Measurements from ENCODE around the gene OOEP.
"Not testable (repeated sequence)": the region's sequence is repeated elsewhere in the genome, so short reads cannot be mapped to it uniquely, and the experiment has no call there.

Gene OOEP

GRCh38 chr6:73369563-73369962 is at the start of gene OOEP:
Gene OOEP (minus strand): TSS chr6:73369897. CDS start chr6:73369792, 105 bp downstream.
- Histone ChIP-seq H3K27me3 (ENCODE audit: control insufficient read depth in 1 of 2, insufficient read depth in 2 of 2, low read length in 2 of 2) (no peaks in the 10 kb centered on the region), H3K9me3 (ENCODE audit: control insufficient read depth in 2 of 2, low read length in 2 of 2) (peaks cover 0 to 6% of the 10 kb centered on the region in 2 donors), H3K4me1 (ENCODE audit: control insufficient read depth, insufficient read depth, low read length) (no peaks in the 10 kb centered on the region), H3K27ac (ENCODE audit: low read length) (no peak within 1 kb of the TSS), H3K36me3 (ENCODE audit: control insufficient read depth in 2 of 2, insufficient read depth in 2 of 2, low read length in 2 of 2) (no peaks in the 10 kb centered on the region), H3K4me3 (ENCODE audit: low read length in 2 of 2) (no peak within 1 kb of the TSS), H3K9ac (ENCODE audit: low read length in 2 of 2) (no peak within 1 kb of the TSS)

GRCh38 chr6:73418081-73418741 is 48.5 kb upstream of the OOEP start:
- H3K9me3 ChIP-seq (ENCODE audit: control insufficient read depth in 2 of 2, low read length in 2 of 2): no peaks in the 10 kb centered on the region

GRCh38 chr6:73413102-73413501 is 43.4 kb upstream of the OOEP start:
- Histone ChIP-seq H3K27ac (ENCODE audit: low read length) (no peak overlapping the region), H3K4me1 (ENCODE audit: control insufficient read depth, insufficient read depth, low read length) (no peaks in the 10 kb centered on the region), H3K9ac (ENCODE audit: low read length in 2 of 2) (no peak overlapping the region), H3K36me3 (ENCODE audit: control insufficient read depth in 2 of 2, insufficient read depth in 2 of 2, low read length in 2 of 2) (no peaks in the 10 kb centered on the region), H3K9me3 (ENCODE audit: control insufficient read depth in 2 of 2, low read length in 2 of 2) (no peaks in the 10 kb centered on the region), H3K27me3 (ENCODE audit: control insufficient read depth in 1 of 2, insufficient read depth in 2 of 2, low read length in 2 of 2) (no peaks in the 10 kb centered on the region), H3K4me3 (ENCODE audit: low read length in 2 of 2) (no peak overlapping the region)

More at GRCh38 chr6:73418081-73418741, 48.5 kb upstream of the OOEP start:
- H3K36me3 ChIP-seq (ENCODE audit: control insufficient read depth in 2 of 2, insufficient read depth in 2 of 2, low read length in 2 of 2): no peaks in the 10 kb centered on the region
- H3K27ac ChIP-seq (ENCODE audit: low read length): no peak overlapping the region
- H3K4me3 ChIP-seq (ENCODE audit: low read length in 2 of 2): no peak overlapping the region
- no peaks in the 10 kb centered on the region for H3K4me1 ChIP-seq (ENCODE audit: control insufficient read depth, insufficient read depth, low read length)
- H3K27me3 ChIP-seq (ENCODE audit: control insufficient read depth in 1 of 2, insufficient read depth in 2 of 2, low read length in 2 of 2): no peaks in the 10 kb centered on the region
- H3K9ac ChIP-seq (ENCODE audit: low read length in 2 of 2): no peak overlapping the region

GRCh38 chr6:73409395-73409794 is 39.7 kb upstream of the OOEP start:
- Histone ChIP-seq H3K4me3 (ENCODE audit: low read length in 2 of 2) (no peak overlapping the region), H3K4me1 (ENCODE audit: control insufficient read depth, insufficient read depth, low read length) (no peaks in the 10 kb centered on the region), H3K9me3 (ENCODE audit: control insufficient read depth in 2 of 2, low read length in 2 of 2) (no peaks in the 10 kb centered on the region), H3K27ac (ENCODE audit: low read length) (no peak overlapping the region), H3K36me3 (ENCODE audit: control insufficient read depth in 2 of 2, insufficient read depth in 2 of 2, low read length in 2 of 2) (no peaks in the 10 kb centered on the region), H3K27me3 (ENCODE audit: control insufficient read depth in 1 of 2, insufficient read depth in 2 of 2, low read length in 2 of 2) (no peaks in the 10 kb centered on the region), H3K9ac (ENCODE audit: low read length in 2 of 2) (no peak overlapping the region)

- H3K4me3 ChIP-seq (ENCODE audit: low read length in 2 of 2): no peak overlapping the region
- H3K9ac ChIP-seq (ENCODE audit: low read length in 2 of 2): no peak overlapping the region
- H3K36me3 ChIP-seq (ENCODE audit: control insufficient read depth in 2 of 2, insufficient read depth in 2 of 2, low read length in 2 of 2): no peaks in the 10 kb centered on the region
- H3K4me1 ChIP-seq (ENCODE audit: control insufficient read depth, insufficient read depth, low read length): no peaks in the 10 kb centered on the region
- H3K27ac ChIP-seq (ENCODE audit: low read length): no peak overlapping the region
- H3K9me3 ChIP-seq (ENCODE audit: control insufficient read depth in 2 of 2, low read length in 2 of 2): no peaks in the 10 kb centered on the region
- no peaks in the 10 kb centered on the region for H3K27me3 ChIP-seq (ENCODE audit: control insufficient read depth in 1 of 2, insufficient read depth in 2 of 2, low read length in 2 of 2)
Observed at GRCh38 chr6:73400656-73401055, 31.0 kb upstream of the OOEP start.

GRCh38 chr6:73395875-73396274 is 26.2 kb upstream of the OOEP start:
- Histone ChIP-seq H3K27me3 (ENCODE audit: control insufficient read depth in 1 of 2, insufficient read depth in 2 of 2, low read length in 2 of 2) (no peaks in the 10 kb centered on the region), H3K27ac (ENCODE audit: low read length) (no peak overlapping the region), H3K9ac (ENCODE audit: low read length in 2 of 2) (no peak overlapping the region), H3K4me3 (ENCODE audit: low read length in 2 of 2) (no peak overlapping the region), H3K4me1 (ENCODE audit: control insufficient read depth, insufficient read depth, low read length) (no peaks in the 10 kb centered on the region), H3K36me3 (ENCODE audit: control insufficient read depth in 2 of 2, insufficient read depth in 2 of 2, low read length in 2 of 2) (no peaks in the 10 kb centered on the region), H3K9me3 (ENCODE audit: control insufficient read depth in 2 of 2, low read length in 2 of 2) (no peaks in the 10 kb centered on the region)

GRCh38 chr6:73394577-73395354 is 25.1 kb upstream of the OOEP start, which contains the start of gene DDX43:
Gene DDX43 (plus strand): TSS chr6:73394828. CDS start chr6:73394906, 78 bp downstream.
- H3K9me3 ChIP-seq (ENCODE audit: control insufficient read depth in 2 of 2, low read length in 2 of 2): no peaks in the 10 kb centered on the region
- H3K9ac ChIP-seq (ENCODE audit: low read length in 2 of 2): peak within 1 kb of the TSS; percentile 29 to 42
- H3K4me1 ChIP-seq (ENCODE audit: control insufficient read depth, insufficient read depth, low read length): no peaks in the 10 kb centered on the region
- peak within 1 kb of the TSS; percentile 49 for H3K27ac ChIP-seq (ENCODE audit: low read length)
- no peaks in the 10 kb centered on the region for H3K27me3 ChIP-seq (ENCODE audit: control insufficient read depth in 1 of 2, insufficient read depth in 2 of 2, low read length in 2 of 2)
- no peaks in the 10 kb centered on the region for H3K36me3 ChIP-seq (ENCODE audit: control insufficient read depth in 2 of 2, insufficient read depth in 2 of 2, low read length in 2 of 2)
- peak within 1 kb of the TSS; percentile 49 to 52 for H3K4me3 ChIP-seq (ENCODE audit: low read length in 2 of 2)

GRCh38 chr6:73393278-73393677 is 23.6 kb upstream of the OOEP start:
- Histone ChIP-seq H3K36me3 (ENCODE audit: control insufficient read depth in 2 of 2, insufficient read depth in 2 of 2, low read length in 2 of 2) (no peaks in the 10 kb centered on the region), H3K27me3 (ENCODE audit: control insufficient read depth in 1 of 2, insufficient read depth in 2 of 2, low read length in 2 of 2) (no peaks in the 10 kb centered on the region), H3K9ac (ENCODE audit: low read length in 2 of 2) (no peak overlapping the region), H3K9me3 (ENCODE audit: control insufficient read depth in 2 of 2, low read length in 2 of 2) (no peaks in the 10 kb centered on the region), H3K4me3 (ENCODE audit: low read length in 2 of 2) (no peak overlapping the region), H3K4me1 (ENCODE audit: control insufficient read depth, insufficient read depth, low read length) (peaks cover 6% of the 10 kb centered on the region), H3K27ac (ENCODE audit: low read length) (no peak overlapping the region)

- not testable (repeated sequence) for H3K27me3 ChIP-seq (ENCODE audit: control insufficient read depth in 1 of 2, insufficient read depth in 2 of 2, low read length in 2 of 2); H3K4me1 ChIP-seq (ENCODE audit: control insufficient read depth, insufficient read depth, low read length); H3K9ac ChIP-seq (ENCODE audit: low read length in 2 of 2); H3K36me3 ChIP-seq (ENCODE audit: control insufficient read depth in 2 of 2, insufficient read depth in 2 of 2, low read length in 2 of 2); H3K9me3 ChIP-seq (ENCODE audit: control insufficient read depth in 2 of 2, low read length in 2 of 2); H3K27ac ChIP-seq (ENCODE audit: low read length); H3K4me3 ChIP-seq (ENCODE audit: low read length in 2 of 2)
Observed at GRCh38 chr6:73392188-73392587, 22.5 kb upstream of the OOEP start.

GRCh38 chr6:73391675-73392074 is 22.0 kb upstream of the OOEP start:
- Histone ChIP-seq H3K27ac (ENCODE audit: low read length) (no peak overlapping the region), H3K9me3 (ENCODE audit: control insufficient read depth in 2 of 2, low read length in 2 of 2) (no peaks in the 10 kb centered on the region), H3K9ac (ENCODE audit: low read length in 2 of 2) (no peak overlapping the region), H3K4me3 (ENCODE audit: low read length in 2 of 2) (no peak overlapping the region), H3K36me3 (ENCODE audit: control insufficient read depth in 2 of 2, insufficient read depth in 2 of 2, low read length in 2 of 2) (no peaks in the 10 kb centered on the region), H3K4me1 (ENCODE audit: control insufficient read depth, insufficient read depth, low read length) (peaks cover 7% of the 10 kb centered on the region), H3K27me3 (ENCODE audit: control insufficient read depth in 1 of 2, insufficient read depth in 2 of 2, low read length in 2 of 2) (no peaks in the 10 kb centered on the region)

GRCh38 chr6:73389854-73390253 is 20.2 kb upstream of the OOEP start:
- H3K9ac ChIP-seq (ENCODE audit: low read length in 2 of 2): no peak overlapping the region
- H3K27me3 ChIP-seq (ENCODE audit: control insufficient read depth in 1 of 2, insufficient read depth in 2 of 2, low read length in 2 of 2): no peaks in the 10 kb centered on the region
- peaks cover 7% of the 10 kb centered on the region for H3K4me1 ChIP-seq (ENCODE audit: control insufficient read depth, insufficient read depth, low read length)
- no peak overlapping the region for H3K27ac ChIP-seq (ENCODE audit: low read length)
- no peaks in the 10 kb centered on the region for H3K36me3 ChIP-seq (ENCODE audit: control insufficient read depth in 2 of 2, insufficient read depth in 2 of 2, low read length in 2 of 2)
- H3K9me3 ChIP-seq (ENCODE audit: control insufficient read depth in 2 of 2, low read length in 2 of 2): no peaks in the 10 kb centered on the region
- no peak overlapping the region for H3K4me3 ChIP-seq (ENCODE audit: low read length in 2 of 2)

Data from stomach smooth muscle (tissue), 2 donors.